LNCaP clone FGC (cell line): ENCODE data around the gene NSG2.

Experiments used
- DNase-seq: peaks from one replicate; pipeline ENCODE4 v3.0.0-alpha.2; 2011; ENCODE audit warnings: low read depth
- H3K4me3 ChIP-seq: 2 replicates; pipeline ENCODE4 v1.5.1; 2011; ENCODE audit warnings: mild to moderate bottlenecking, low read depth, low read length, control low read depth
- CTCF ChIP-seq: IDR thresholded peaks from 2 replicates; pipeline ENCODE4 v1.5.1; 2012; ENCODE audit warnings: mild to moderate bottlenecking; ENCODE audit not compliant: control insufficient read depth, insufficient read depth; ENCODE audit errors: extremely low read depth

NSG2 gene

GRCh38 chr5:174058433-174059122 is 13.1 kb downstream of the NSG2 start:
- TF ChIP-seq CTCF, result no peak

GRCh38 chr5:174059247-174059646 is 13.7 kb downstream of the NSG2 start:
- H3K4me3 ChIP-seq, result no peak overlapping the region
- TF ChIP-seq CTCF, result no peak
- no peak for DNase-seq

More at GRCh38 chr5:174058433-174059122, 13.1 kb downstream of the NSG2 start:
- no peak for DNase-seq
- no peak overlapping the region for H3K4me3 ChIP-seq

GRCh38 chr5:174063082-174063756 is 17.7 kb downstream of the NSG2 start:
- H3K4me3 ChIP-seq, result no peak overlapping the region
- no peak for TF ChIP-seq CTCF
- no peak for DNase-seq

GRCh38 chr5:174064171-174064570 is 18.7 kb downstream of the NSG2 start:
- no peak overlapping the region for H3K4me3 ChIP-seq
- DNase-seq, result no peak
- TF ChIP-seq CTCF, result no peak

- TF ChIP-seq CTCF, result no peak
- DNase-seq, result no peak
- no peak overlapping the region for H3K4me3 ChIP-seq
Observed at GRCh38 chr5:174065528-174066197, 20.2 kb downstream of the NSG2 start.

GRCh38 chr5:174067499-174067898 is 22.0 kb downstream of the NSG2 start:
- TF ChIP-seq CTCF, result no peak

GRCh38 chr5:174071484-174071883 is 26.0 kb downstream of the NSG2 start:
- no peak for DNase-seq
- H3K4me3 ChIP-seq, result no peak overlapping the region
- no peak for TF ChIP-seq CTCF

More at GRCh38 chr5:174067499-174067898, 22.0 kb downstream of the NSG2 start:
- H3K4me3 ChIP-seq, result no peak overlapping the region
- no peak for DNase-seq
